Esophagus mucosa (tissue), 1 donor: Measurements from ENCODE around the gene GAB1. TPM values are rescaled to one million over a fixed set of nuclear protein-coding genes. Genes with fewer than 3 reads are reported as not detected.
A peak's percentile ranks its signal among the peaks of the same experiment; 100 is the strongest.

ENCODE experiments used
- ATAC-seq: fragments of 200-7000 bp; cut with Tn5 transposase; one replicate; pipeline ENCODE4 v1.9.1; 2020
- total RNA-seq: library from RNA; stranded (reverse); gene quantifications from one replicate; pipeline ENCODE4 v1.2.4, GENCODE V29; 2023
- donor health status: DM: yes; HTN: yes; CAD: no.

GAB1 gene
- total RNA-seq: 30.2 TPM

DNA sequence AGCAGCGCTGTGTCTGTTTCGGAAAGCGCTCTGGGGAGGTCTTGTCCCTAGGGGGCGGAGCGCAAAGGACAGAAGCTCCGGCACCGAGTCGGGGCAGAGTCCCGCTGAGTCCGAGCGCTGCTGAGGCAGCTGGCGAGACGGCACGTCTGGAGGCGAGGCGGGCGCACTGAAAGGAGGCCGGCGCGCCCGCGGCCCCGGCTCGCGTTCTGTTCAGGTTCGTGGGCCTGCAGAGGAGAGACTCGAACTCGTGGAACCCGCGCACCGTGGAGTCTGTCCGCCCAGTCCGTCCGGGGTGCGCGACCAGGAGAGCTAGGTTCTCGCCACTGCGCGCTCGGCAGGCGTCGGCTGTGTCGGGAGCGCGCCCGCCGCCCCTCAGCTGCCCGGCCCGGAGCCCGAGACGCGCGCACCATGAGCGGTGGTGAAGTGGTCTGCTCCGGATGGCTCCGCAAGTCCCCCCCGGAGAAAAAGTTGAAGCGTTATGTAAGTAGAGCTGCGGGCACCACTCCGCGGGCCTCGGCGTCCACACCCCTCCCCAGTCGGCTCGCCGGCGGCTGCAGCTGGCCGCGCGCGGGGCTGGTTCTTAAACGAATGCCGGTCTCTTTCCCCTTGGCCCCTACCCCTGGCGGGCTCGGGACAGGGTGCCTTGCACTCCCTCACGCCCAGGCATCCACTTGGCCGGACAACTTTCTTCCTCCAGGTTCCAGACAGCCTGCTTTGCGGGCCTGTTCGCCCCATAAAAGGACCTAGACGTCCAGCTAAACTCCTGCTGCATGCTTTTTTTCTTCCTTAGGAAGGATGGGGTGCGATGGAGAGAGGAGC is at the start of gene GAB1:
TSS of gene GAB1 (plus strand) at position 96 of the 819 bp plus-strand sequence. CDS start at position 409, 313 bp downstream.
- peak; percentile 80 for ATAC-seq

DNA sequence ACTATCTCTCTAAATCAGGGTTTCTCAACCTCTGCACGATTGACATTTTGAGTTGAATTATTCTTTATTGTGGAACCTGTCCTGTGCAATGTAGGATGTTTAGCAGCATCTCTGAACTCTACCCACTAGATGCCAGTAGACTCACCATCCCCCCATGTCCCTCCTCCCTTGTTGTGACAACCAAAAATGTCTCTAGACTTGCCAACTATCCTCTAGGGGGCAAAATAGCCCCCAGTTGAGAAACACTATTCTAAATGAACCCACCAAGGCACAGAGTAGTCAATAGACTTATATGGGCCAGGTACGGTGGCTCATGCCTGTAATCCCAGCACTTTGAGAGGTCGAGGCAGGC is 49.1 kb upstream of the GAB1 start:
- ATAC-seq: no peak

DNA sequence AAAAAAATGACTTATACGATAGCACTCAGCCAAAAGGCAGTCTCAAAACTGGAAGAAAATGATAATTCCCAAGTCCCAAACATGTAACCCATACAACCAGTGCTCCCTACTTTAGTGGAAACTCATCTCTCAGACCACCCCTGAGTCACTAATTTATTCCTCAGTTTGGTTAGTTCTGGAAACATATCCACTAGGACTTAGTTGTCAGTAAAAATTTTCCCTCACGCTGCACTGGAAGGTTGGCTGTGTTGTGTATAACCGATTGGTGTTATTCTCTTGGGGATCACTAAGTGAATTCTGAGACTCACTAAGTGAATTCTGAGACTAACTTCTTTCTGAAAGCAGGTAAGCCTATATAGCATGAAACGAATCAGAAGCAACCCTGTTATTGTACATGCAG is 48.5 kb upstream of the GAB1 start:
- no peak for ATAC-seq

DNA sequence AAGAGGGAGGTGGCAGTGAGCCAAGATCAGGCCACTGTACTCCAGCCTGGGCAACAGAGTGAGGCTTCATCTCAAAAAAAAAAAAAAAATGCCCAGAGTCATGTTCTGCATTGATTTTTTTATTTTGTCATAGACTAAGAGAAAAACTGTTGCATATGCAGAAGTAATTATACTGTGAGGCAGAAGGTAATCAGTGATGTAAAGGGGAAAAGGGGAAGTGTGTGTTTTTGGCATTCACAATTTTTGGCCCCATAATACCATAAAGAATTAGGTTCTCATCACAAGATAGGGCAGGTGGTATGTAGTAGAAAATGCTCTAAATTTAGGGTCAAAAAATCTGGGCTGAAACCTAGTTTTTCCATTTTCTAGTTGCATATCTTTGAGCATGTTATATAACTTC is 47.3 kb upstream of the GAB1 start:
- no peak for ATAC-seq

DNA sequence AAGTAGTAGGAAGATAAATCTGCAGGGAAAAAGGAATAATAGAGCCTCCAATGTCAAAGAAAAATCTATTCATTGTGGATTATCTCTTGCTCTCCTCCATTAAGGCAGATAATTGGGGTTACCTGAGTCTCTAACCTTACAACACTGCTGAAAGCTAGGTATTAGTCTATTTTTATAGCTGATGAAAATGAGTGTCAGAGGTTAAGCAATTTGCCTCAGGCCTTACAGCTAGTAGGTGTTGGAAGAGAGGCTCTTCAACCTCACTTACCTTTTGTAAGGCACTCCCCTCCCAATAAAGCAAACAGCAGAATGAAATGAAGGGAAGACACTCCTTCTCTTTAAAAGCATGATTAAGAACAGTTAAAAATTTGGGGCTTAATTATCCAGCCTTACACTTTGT is 45.4 kb upstream of the GAB1 start:
- peak; percentile 84 for ATAC-seq

DNA sequence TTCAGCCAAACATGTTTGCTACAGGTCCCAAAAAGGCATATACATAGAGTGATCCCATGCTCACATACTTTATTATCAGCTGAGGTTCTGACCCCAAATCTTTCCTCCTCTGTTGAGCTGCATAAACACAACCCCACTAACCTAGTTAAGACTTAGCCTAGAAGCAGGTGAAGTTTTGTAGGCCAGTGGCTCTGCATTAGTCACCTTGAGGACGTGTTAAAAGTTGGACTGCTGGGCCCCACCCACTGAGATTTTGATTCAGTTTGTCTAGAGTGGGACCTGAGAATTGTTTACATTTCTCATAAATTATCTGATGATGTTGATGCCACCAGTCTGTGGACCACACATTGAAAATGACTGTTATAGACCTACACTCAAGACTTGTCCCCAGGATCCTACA is 43.8 kb upstream of the GAB1 start:
- peak; percentile 56 for ATAC-seq

DNA sequence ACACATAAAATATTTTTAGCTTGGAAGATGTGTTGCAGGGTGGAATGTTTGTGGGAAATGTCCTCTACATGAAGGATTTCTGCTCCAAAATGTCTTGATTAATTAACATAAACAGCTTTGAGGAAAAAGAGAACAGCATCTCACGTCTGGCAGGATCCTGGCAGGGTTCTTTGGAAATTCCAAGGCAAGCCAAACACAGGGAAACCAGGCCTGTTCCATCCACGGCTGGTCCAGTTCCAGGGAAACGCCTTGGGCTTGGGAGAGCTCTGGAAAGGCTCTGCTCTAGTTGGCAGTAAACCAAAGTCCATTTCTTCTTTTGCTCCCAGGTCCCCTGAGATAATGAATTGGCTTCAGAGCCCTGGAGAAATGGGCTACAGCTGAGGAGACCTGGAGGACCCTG is 42.4 kb upstream of the GAB1 start:
- ATAC-seq: no peak

DNA sequence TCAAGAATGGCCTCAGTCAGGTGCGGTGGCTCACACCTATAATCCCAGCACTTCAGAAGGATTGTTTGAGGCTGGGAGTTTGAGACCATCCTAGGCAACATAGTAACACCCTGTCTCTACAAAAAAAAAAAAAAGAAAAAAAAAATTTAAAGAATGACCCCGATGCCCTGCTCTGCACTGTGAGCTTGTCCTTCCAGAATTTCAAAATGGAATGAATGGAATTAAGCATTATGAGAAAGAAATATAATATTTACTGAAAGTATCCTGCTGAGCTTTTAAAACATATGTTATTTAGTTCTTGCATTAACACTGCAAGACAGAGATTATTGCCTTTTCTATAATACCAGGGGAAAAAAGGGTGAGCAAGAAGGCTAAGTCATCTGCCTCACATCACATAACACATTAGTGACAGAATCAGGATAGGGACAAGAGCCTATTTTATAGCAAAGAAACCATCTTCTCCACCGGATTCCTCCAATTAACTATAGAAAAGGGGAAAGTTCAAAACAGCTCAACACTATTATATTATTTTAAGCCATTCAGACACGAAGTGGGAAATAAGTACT is 41.9 kb upstream of the GAB1 start:
- ATAC-seq: no peak

DNA sequence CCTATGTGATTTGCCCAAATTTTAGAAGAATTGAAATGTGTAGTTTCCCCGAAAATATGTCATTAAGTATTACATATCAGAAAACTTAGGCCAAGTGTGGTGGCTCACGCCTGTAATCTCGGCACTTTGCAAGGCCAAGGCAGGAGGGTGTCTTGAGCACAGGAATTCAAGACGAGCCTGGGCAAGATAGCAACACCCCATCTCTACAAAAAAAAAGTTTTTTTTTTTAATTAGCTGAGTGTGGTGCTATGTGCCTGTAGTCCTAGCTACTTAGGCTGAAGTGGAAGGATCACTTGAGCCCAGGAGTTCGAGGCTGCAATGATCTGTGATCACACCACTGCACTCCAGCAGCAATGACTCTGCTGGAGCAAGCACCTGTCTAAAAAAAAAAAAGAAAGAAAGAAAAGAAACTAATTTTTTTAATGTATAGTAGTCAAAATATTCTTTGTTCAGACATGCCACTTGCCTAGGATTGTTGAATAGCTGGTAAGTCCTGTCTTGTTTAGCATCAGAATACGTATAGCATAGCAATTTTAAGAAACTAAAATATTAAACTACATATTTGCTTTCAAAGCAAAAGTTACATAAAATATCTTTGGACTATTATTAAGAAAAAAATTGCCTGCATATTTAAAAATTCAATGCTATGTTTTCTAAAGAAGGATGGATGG is 40.1 kb upstream of the GAB1 start:
- peak; percentile 62 for ATAC-seq

DNA sequence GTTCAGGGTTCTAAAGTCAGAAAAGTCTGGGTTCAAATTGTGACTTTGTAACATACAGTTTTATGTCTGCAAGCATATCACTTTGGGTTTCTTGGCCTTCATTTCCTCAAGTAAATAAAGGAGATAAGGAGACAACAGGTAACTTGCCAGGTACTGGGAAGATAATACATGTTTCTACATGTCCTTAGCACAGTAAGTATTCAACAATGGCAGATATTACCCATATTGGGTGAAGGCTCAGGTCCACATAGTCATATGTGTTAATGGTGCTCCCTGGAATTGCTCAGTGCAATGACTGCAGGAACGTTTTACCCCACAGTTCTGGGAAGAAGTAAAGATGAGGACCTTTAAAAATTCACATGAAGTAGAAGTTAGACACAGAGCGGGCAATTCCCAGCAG is 35.8 kb upstream of the GAB1 start:
- no peak for ATAC-seq

DNA sequence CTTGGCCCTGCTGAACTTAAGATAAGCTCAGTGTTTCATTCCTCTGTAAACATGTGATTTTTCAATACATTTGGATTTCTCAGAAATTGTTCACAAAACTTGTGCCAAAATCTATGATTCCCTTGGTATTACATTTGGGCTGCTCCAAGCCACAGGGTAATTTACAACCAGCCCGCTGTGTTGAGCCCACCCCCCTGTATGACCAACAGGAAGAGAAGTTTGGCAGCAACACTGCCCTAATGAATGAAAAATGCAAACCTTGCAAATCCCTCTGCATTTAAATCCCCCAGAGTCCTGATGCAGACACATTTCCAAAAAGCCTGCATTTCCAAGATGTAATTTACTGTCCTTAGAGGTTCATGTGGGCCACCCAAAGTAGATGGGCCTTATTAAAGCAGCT is 34.1 kb upstream of the GAB1 start:
- no peak for ATAC-seq

DNA sequence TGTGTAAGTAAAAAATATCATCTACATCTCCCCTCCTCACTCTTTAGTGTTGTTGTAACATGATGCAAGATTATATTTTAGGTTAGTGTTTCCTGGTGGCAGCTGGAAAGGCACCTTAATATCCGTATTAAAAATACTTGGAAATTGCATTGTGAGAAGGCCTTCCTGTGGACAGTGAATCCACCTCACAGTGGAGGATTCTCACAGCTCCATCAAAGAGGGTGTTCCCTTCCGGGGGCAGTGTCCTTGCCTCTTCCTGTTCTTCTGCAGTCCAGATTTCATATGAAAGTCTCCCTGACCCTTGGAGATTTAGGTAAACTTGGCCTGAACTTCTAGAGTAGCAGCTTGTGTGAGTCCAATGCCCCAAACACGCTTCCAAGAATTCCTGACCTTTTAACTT is 29.9 kb upstream of the GAB1 start:
- ATAC-seq: no peak

DNA sequence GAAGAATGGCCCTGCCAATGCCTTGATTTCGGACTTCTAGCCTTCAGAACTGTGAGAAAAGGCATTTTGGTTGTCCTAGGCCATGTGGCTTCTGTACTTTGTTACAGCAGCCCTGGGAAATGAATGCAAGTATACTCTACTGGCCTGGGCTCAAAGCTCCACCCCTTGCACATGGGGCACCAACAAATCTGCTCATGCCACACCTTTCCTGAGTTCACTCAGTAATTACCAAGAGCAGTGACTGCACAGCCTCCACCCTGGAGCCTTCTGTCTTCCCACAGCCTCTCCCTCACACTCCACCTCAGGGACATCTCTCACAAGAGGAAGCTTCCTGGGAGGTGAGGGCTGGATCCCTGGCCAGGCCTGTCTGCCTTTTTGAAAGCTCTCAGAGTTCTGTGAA is 29.1 kb upstream of the GAB1 start:
- ATAC-seq: peak; percentile 83

DNA sequence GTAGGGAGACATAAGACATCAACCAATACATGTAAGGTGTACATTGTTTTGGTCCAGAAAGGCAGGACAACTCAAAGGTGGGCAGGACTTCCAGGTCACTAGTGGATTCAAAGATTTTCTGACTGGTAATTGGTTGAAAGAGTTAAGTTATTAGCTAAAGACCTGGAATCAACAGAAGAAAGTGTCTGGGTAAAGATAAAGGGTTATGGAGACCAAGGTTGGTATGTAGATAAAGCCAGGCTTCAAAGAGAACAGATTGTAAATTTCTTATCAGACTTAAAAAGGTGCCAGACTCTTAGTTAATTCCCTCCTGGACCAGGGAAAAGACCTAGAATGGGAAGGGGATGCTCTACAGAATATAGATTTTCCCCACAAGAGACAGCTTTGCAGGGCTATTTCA is 28.3 kb upstream of the GAB1 start:
- ATAC-seq: no peak

DNA sequence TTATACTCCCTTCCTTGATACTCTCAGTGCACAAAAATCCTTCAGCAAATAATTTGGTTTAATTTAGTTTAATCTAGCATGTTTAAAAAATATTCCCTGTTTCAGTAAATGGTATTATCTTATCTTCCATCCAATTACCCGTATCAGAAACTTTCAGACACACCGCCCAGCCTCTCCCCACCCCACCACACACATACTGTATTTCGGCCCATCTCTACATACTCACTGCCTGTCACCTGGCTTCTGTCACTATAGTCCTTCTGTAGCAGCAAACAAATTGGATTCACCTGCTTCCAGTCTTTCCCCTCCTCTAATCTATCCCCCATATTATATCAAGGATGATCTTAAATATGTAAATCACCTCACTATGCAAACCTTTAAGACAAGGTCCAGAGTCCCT is 24.8 kb upstream of the GAB1 start:
- ATAC-seq: no peak

DNA sequence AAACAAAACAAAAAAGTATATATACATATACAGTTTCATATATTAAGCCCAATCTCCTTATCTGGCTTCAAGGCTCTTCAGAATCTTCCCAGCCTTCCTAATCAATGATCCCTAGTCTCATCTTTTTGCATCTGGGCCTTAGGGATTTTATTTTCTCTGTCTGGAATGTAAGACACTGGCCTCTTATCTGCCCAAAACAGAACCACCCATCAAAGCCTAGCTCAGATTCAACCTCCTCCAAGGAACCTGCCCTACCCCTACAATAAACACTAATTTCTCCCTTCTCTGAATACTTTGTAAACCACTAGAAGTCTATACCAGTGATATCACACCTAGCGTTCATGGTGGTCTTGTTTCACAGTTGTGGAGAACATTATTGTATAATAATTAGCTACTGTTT is 23.2 kb upstream of the GAB1 start:
- no peak for ATAC-seq

DNA sequence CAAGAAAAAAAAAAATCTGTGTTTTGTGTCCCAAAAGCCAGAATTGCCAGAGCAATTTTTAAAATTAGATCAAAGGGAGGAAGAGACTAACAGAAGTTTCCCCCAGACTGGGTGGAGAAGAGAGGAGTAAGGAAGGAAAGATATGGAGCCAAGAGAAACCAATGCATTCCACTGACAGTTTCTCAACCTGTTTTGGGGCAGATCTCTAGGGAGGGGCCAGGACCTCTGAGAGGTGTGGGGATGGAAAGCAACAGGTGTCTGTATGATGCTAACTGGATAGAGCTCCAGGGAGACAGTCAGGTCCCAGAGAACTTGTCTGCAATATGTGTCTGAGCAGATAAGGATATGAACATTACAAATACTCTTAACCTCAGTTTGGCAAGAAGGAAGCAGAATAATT is 22.7 kb upstream of the GAB1 start:
- no peak for ATAC-seq

DNA sequence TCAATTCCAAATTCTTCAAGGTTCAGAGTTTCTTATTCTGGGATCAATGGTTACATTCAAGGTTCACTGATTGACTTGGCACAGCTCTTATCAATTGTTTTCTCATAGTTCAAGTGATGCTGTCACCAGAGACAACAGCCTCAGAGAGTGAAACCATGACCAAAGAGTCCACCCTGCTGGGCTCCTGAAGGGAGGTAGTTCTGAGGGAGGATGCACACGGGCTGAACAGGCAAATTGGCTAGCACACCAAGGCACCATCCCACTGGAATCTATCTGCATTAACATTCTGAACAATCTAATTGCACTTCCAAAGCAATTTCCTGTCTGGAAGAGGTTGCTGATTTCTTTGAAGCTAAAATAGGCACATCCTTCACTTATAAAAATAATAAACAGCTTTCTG is 16.6 kb upstream of the GAB1 start:
- no peak for ATAC-seq

DNA sequence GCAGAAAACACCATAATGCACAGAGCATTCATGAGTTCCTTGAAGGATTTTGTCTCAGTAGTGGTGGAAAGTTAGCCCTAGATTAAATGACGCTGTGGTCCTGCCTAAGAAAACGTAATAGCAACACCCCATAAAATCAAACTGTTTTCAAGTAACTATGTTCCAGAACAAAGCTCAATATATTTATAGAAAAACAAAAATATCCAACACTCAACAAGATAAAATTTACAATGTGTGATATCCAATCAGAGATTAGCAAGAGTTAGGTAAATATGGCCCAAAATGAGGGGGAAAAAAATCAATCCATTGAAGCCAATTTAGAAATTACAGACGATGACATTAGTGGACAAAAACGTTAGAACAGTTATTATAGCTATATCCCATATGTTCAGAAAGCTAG is 9.9 kb upstream of the GAB1 start:
- ATAC-seq: no peak

DNA sequence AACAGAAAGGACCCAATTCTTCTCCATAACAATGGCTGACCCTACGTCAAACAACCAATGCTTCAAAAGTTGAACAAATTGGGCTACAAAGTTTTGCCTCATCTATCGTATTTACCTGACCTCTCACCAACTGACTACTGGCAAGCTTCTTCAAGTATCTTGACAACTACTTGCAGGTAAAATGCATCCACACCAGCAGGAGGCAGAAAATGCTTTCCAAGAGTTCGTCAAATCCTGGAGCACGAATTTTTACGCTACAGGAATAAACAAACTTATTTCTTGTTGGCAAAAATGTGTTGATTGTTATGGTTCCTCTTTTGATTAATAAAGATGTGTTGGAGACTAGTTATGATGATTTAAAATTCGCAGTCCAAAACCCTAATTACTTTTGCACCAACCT is 6.7 kb upstream of the GAB1 start:
- no peak for ATAC-seq

DNA sequence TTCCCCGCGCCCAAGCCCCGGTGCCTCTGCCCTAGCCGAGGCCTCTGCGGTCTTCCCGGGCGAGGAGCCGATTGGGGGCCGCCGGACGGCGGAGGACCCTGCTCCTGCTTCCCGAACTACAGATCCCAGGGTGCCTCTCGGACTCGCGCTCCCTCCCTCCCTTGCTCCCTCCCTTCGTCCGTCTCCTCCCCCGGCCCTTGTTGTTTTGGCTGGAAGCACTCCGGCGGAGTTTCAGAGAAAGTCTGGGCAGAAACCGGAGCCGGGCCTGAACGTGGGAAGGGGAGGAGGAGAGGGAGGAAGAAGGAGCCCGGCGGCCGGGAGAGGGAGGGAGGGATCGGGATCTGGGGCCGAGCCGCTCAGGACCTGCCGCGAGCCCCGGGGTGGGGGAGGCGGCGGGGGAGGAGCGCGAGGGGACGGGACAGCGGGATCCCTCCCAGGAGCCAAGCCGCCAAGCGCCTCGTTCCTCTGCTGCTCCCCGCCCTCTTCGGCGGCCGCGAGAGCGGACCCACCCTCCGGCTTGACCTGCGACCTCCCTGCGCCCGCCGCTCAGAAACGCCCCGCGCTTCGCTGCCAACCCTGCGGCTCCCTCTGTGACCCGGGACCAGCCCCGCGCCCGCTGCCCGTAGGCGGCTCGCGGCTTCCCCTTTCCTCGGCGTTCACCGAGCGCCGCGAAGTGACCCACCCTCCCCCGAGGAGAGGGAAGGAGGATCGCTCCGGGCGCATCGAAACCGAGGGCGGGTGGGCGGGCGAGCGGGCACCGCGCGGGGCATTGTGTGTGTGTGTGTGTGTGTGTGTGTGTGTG is 496 bp upstream of the GAB1 start:
- ATAC-seq: peak; percentile 88

DNA sequence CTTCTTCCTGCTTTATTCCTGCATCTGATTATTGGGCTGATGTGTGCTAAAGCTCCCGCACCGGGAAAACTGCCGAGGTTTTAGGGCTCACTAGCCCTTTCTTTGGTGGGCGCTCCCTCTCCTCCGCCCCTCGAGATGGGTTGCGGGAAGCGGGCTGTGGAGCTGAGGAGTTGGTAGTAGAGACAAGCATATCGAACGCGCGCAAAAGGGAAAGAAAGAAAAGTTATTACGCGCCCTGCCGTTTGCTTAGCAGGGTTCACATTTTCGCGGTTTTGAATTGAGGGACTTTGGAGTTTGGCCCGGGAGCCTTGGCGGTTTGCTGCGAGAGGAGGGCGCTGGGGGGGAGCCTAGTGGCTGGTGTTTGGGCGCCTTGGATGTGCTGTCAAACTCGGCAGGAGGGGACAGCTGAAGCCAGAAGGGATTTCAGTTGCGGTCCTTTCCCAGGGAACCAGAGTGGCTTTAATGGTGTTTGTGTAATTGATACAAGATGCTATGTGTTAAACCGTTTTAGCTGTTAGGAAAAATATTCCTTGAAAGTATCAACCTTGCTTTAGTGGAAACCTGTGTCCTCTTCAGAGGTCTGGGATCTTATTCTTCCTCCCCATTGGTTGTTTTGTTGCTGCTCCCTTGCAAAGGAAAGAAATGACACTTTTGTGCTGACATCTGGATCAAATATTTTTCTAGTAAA is 1.1 kb downstream of the GAB1 start:
- ATAC-seq: no peak

DNA sequence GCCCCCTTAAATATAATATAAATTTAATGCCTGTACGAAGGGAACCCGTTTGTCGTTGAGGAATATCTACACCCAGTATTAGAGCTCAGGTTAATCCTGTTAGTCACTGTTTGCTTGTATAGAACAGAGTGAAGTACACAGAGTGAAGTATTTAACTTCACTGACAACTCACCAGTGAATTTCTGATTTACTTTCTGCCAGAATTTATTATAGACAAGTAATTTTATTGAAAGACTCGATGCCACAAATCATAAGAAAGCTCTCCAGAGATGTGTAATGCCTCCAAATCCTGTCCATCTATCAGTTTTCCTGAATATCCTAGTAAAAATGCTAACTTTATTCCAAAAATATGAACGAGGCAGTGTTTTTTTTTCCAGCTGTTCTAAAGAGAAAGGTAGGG is 1.6 kb downstream of the GAB1 start:
- peak; percentile 44 for ATAC-seq
